H1 (cell line): ENCODE data around the gene GSK3B. TPM values are rescaled to one million over a fixed set of nuclear protein-coding genes. Genes with fewer than 3 reads are reported as not detected.

Source experiments
- CTCF ChIA-PET: fragments of 300-600 bp; sonication (Branson Sonifier 250); formaldehyde crosslinking; loops from one replicate; lab custom pipeline; 2021; ENCODE audit not compliant: partially characterized antibody; lab: Charles Lee
- POLR2A ChIA-PET: fragments of 300-600 bp; sonication (Branson Sonifier 250); formaldehyde crosslinking; loops from one replicate; lab custom pipeline; 2021; ENCODE audit warnings: inconsistent platforms; ENCODE audit not compliant: partially characterized antibody; lab: Charles Lee
- DNase-seq, 2 experiments: peaks; one replicate each; pipeline versions ENCODE4 v3.0.0 to v3.0.0-alpha.2; 2010 to 2022; ENCODE audit warnings: low spot score in 2 of 2, low read depth in 1 of 2, mixed read lengths in 1 of 2
- FAIRE-seq: peaks from 2 replicates; lab custom pipeline; 2011; peaks lifted over from hg19 to GRCh38; lab: Jason Lieb, UNC
- H2AFZ ChIP-seq: 2 replicates; pipeline ENCODE4 v1.8.1; 2012; ENCODE audit warnings: low read length, inconsistent platforms
- H2AK5ac ChIP-seq: 2 replicates; pipeline ENCODE4 v1.6.1; 2013; ENCODE audit warnings: low read depth, low read length
- H2BK120ac ChIP-seq: replicated peaks from 2 replicates; pipeline ENCODE3; 2013; ENCODE audit warnings: low read depth, low read length, inconsistent platforms
- H2BK12ac ChIP-seq: 2 replicates; pipeline ENCODE4 v1.6.1; 2013; ENCODE audit warnings: low read depth, low read length
- H2BK15ac ChIP-seq: 2 replicates; pipeline ENCODE4 v1.6.1; 2013; ENCODE audit warnings: low read length
- H2BK20ac ChIP-seq: 2 replicates; pipeline ENCODE4 v1.6.1; 2013; ENCODE audit warnings: low read length
- H2BK5ac ChIP-seq: 2 replicates; pipeline ENCODE4 v1.6.1; 2013; ENCODE audit warnings: low read depth, low read length
- H3K14ac ChIP-seq: 2 replicates; pipeline ENCODE4 v1.6.1; 2013; ENCODE audit warnings: inconsistent platforms; ENCODE audit not compliant: insufficient read length
- H3K18ac ChIP-seq: 2 replicates; pipeline ENCODE4 v1.6.1; 2013; ENCODE audit warnings: low read length; ENCODE audit errors: extremely low read depth
- H3K23ac ChIP-seq: 2 replicates; pipeline ENCODE4 v1.6.1; 2013; ENCODE audit warnings: inconsistent platforms; ENCODE audit not compliant: insufficient read length
- H3K23me2 ChIP-seq: 2 replicates; pipeline ENCODE4 v1.6.1; 2013; ENCODE audit warnings: low read depth, low read length
- H3K27ac ChIP-seq: 2 replicates; pipeline ENCODE4 v1.6.1; 2011; ENCODE audit warnings: low read depth, low read length, inconsistent platforms
- H3K27me3 ChIP-seq, 4 experiments: replicated peaks in 1 of 4; 1 replicate in 1 of 4; 2 replicates in 3 of 4; pipeline versions ENCODE4 v1.6.1 to v1.8.1; 2011 to 2013; ENCODE audit warnings: low read length in 3 of 4, mild to moderate bottlenecking in 3 of 4, inconsistent platforms in 2 of 4, mixed read lengths in 2 of 4, moderate library complexity in 1 of 4; ENCODE audit not compliant: control insufficient read depth in 3 of 4, insufficient read depth in 3 of 4; ENCODE audit errors: extremely low read depth in 1 of 4
- H3K36me3 ChIP-seq, 4 experiments: 2 replicates each; pipeline versions ENCODE4 v1.6.1 to v1.8.1; 2011 to 2013; ENCODE audit warnings: mild to moderate bottlenecking in 4 of 4, low read length in 3 of 4, moderate library complexity in 2 of 4, control low read depth in 1 of 4, inconsistent platforms in 1 of 4; ENCODE audit not compliant: insufficient read depth in 4 of 4, control insufficient read depth in 2 of 4
- H3K4ac ChIP-seq: replicated peaks from 2 replicates; pipeline ENCODE3; 2013; ENCODE audit warnings: low read length, low read depth, mixed read lengths, inconsistent platforms; ENCODE audit not compliant: insufficient read length
- H3K4me1 ChIP-seq, 4 experiments: replicated peaks in 1 of 4; 1 replicate in 1 of 4; 2 replicates in 3 of 4; pipeline versions ENCODE4 v1.6.1 to v1.8.1; 2011 to 2013; ENCODE audit warnings: low read length in 3 of 4, inconsistent platforms in 2 of 4, mixed read lengths in 1 of 4; ENCODE audit not compliant: insufficient read depth in 4 of 4, control insufficient read depth in 3 of 4
- H3K4me2 ChIP-seq, 2 experiments: 2 replicates each; pipeline versions ENCODE4 v1.6.1 to v1.8.1; 2011 to 2013; ENCODE audit warnings: low read depth in 2 of 2, low read length in 2 of 2, control low read depth in 1 of 2, inconsistent platforms in 1 of 2, mild to moderate bottlenecking in 1 of 2; ENCODE audit not compliant: insufficient read depth in 1 of 2
- H3K4me3 ChIP-seq, 4 experiments: fragments of 200-600, 300-600 bp in 1 of 4; sonication (generic), shearing (Covaris generic), sonication (Bioruptor Twin) in 1 of 4; 2 replicates each; pipeline versions ENCODE4 v1.5.1 to v1.8.1; 2011 to 2016; ENCODE audit warnings: low read length in 4 of 4, low read depth in 3 of 4, control low read depth in 2 of 4, inconsistent platforms in 2 of 4, mild to moderate bottlenecking in 2 of 4, mixed read lengths in 1 of 4, moderate library complexity in 1 of 4; ENCODE audit not compliant: insufficient read depth in 2 of 4; ENCODE audit errors: extremely low read depth in 1 of 4
- H3K56ac ChIP-seq: replicated peaks from 2 replicates; pipeline ENCODE3; 2013; ENCODE audit warnings: low read depth, mild to moderate bottlenecking, mixed read lengths, low read length, inconsistent platforms; ENCODE audit not compliant: insufficient read length
- H3K79me1 ChIP-seq: 2 replicates; pipeline ENCODE4 v1.6.1; 2013; ENCODE audit warnings: low read depth, low read length, control low read depth
- H3K79me2 ChIP-seq, 2 experiments: 2 replicates each; pipeline versions ENCODE4 v1.6.1 to v1.8.1; 2012 to 2013; ENCODE audit warnings: low read length in 2 of 2, mild to moderate bottlenecking in 2 of 2, inconsistent platforms in 1 of 2; ENCODE audit not compliant: insufficient read depth in 2 of 2, control insufficient read depth in 1 of 2
- H3K9ac ChIP-seq, 4 experiments: replicated peaks in 1 of 4; 1 replicate in 1 of 4; 2 replicates in 3 of 4; pipeline versions ENCODE4 v1.6.1 to v1.8.1; 2011 to 2013; ENCODE audit warnings: low read depth in 3 of 4, low read length in 3 of 4, control low read depth in 2 of 4, mild to moderate bottlenecking in 2 of 4, moderate library complexity in 2 of 4, inconsistent platforms in 1 of 4; ENCODE audit errors: extremely low read depth in 1 of 4
- H3K9me3 ChIP-seq, 2 experiments: 2 replicates each; pipeline versions ENCODE4 v1.6.1 to v1.8.1; 2012 to 2013; ENCODE audit warnings: mild to moderate bottlenecking in 2 of 2, moderate library complexity in 2 of 2, control low read depth in 1 of 2, inconsistent platforms in 1 of 2, low read depth in 1 of 2, low read length in 1 of 2, mixed read lengths in 1 of 2; ENCODE audit not compliant: insufficient read depth in 2 of 2
- H4K20me1 ChIP-seq, 2 experiments: replicated peaks in 1 of 2; 2 replicates each; pipeline versions ENCODE3 to v1.8.1; 2011 to 2013; ENCODE audit warnings: inconsistent platforms in 2 of 2, low read length in 2 of 2, mild to moderate bottlenecking in 1 of 2; ENCODE audit not compliant: insufficient read depth in 2 of 2, control insufficient read depth in 1 of 2
- H4K5ac ChIP-seq: 2 replicates; pipeline ENCODE4 v1.6.1; 2013; ENCODE audit warnings: low read length, low read depth, mixed read lengths, inconsistent platforms; ENCODE audit not compliant: insufficient read length
- H4K8ac ChIP-seq: 2 replicates; pipeline ENCODE4 v1.8.0; 2013; ENCODE audit warnings: mild to moderate bottlenecking, moderate library complexity, low read length, inconsistent platforms; ENCODE audit not compliant: insufficient read depth; ENCODE audit errors: extremely low read depth
- H4K91ac ChIP-seq: replicated peaks from 2 replicates; pipeline ENCODE3; 2013; ENCODE audit warnings: low read length, mixed read lengths, inconsistent platforms; ENCODE audit not compliant: insufficient read length
- FOSL1 ChIP-seq: IDR thresholded peaks from 2 replicates; pipeline ENCODE4 v1.6.1; 2011; ENCODE audit warnings: mild to moderate bottlenecking, low read depth, low read length, moderate library complexity; ENCODE audit not compliant: insufficient read depth
- HDAC6 ChIP-seq: IDR thresholded peaks from one replicate; pipeline ENCODE4 v1.7.1; 2012; ENCODE audit warnings: low read depth, mild to moderate bottlenecking, inconsistent platforms, low read length, moderate library complexity
- KDM5A ChIP-seq: fragments of 200-600 bp; IDR thresholded peaks from 2 replicates; pipeline ENCODE4 v1.7.1; 2012; ENCODE audit warnings: mild to moderate bottlenecking, low read length, inconsistent platforms, mixed read lengths
- RBBP5 ChIP-seq: IDR thresholded peaks from 2 replicates; pipeline ENCODE4 v1.7.1; 2012; ENCODE audit warnings: low read depth, mild to moderate bottlenecking, inconsistent platforms, low read length, moderate library complexity, borderline replicate concordance
- SIN3A ChIP-seq, 2 experiments: IDR thresholded peaks in 1 of 2; conservative IDR thresholded peaks in 1 of 2; 2 replicates each; pipeline ENCODE4 v1.6.1; 2011 to 2012; ENCODE audit warnings: low read length in 2 of 2, improper control_type of control experiment in 1 of 2, low read depth in 1 of 2, mild to moderate bottlenecking in 1 of 2
- SUZ12 ChIP-seq: fragments of 200-600 bp; sonication (generic); IDR thresholded peaks from 2 replicates; pipeline ENCODE4 v1.6.1; 2012; ENCODE audit warnings: mild to moderate bottlenecking, inconsistent platforms, low read length, moderate library complexity, mixed read lengths
- TAF7 ChIP-seq: optimal IDR thresholded peaks from 2 replicates; pipeline ENCODE3; 2011; ENCODE audit warnings: low read depth, mild to moderate bottlenecking, inconsistent platforms, low read length, moderate library complexity, borderline replicate concordance
- WGBS, 2 experiments: shearing (Covaris generic) in 1 of 2; methylation state at CpG; one replicate each; pipeline versions ENCODE4 v1.1.6 to v1.1.7; 2013 to 2015; ENCODE audit warnings: low lambda C conversion rate in 2 of 2, mixed read lengths in 2 of 2, inconsistent platforms in 1 of 2, low coverage in 1 of 2, missing lambda C conversion rate in 1 of 2; ENCODE audit not compliant: insufficient replicate concordance in 2 of 2, insufficient coverage in 1 of 2, insufficient read length in 1 of 2; ENCODE audit errors: extremely low coverage in 1 of 2, missing lambda C conversion rate in 1 of 2; 5-methylcytosine and 5-hydroxymethylcytosine counted together
- polyA plus RNA-seq, 7 experiments: library from polyadenylated mRNA; depleted of rRNA in 3 of 7; stranded (reverse) in 5 of 7; unstranded in 2 of 7; fragments of >200 nt in 5 of 7; fragments of 200-250 nt in 2 of 7; gene quantifications; 1 replicate in 5 of 7; 2 replicates in 1 of 7; 4 replicates in 1 of 7; pipeline versions ENCODE4 v1.2.1 to v1.2.3, GENCODE V29; 2011 to 2013; ENCODE audit warnings: missing spikeins in 2 of 7, mixed read lengths in 2 of 7
- total RNA-seq: library from RNA; stranded (reverse); fragmentation: NEBNext Ultra II Directional; extraction: Animal tissue kit (Norgen Biotek cat#: 25700); gene quantifications from 2 replicates; pipeline ENCODE4 v1.2.1, GENCODE V29; 2021

GSK3B gene
- total and polyA plus RNA-seq, 2 of the 8 experiments (the other 6 are each of a cell fraction or from before 2014, with no cell fraction given) = 24.2 to 50.7 TPM

DNA sequence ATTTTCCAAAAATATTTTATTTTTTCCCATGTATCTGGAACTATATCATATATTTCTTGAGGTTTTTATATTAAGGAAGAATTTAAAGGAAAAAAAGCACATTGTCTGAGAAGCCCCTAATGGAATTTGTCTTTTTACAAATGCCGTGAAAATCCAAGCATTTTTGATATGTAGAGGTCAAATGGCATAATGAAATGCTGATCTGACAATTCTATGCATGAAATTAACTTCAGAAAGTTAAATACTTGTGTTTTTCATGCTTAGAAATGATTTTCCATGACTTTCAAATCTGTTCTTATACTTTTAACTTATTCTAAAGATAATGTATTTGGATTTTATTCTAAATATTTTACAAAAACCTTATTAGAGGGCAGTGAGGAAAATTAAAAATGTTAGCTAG, 193.1 kb downstream of the GSK3B start:
- no peaks in the 10 kb centered on the region for H3K27me3 ChIP-seq
- 89% methylated on average over 1 of the region's 1 CpG; no CpG with 5 or more reads in 1 of the 2 experiments for WGBS, 2 experiments
- POLR2A ChIA-PET = interaction anchor here (0.5 kb wide), 1 partner anchor 216 kb away, joined by 3 read pairs; no protein-coding TSS in a partner anchor
- H3K9me3 ChIP-seq = no peaks in the 10 kb centered on the region
- CTCF ChIA-PET = no interaction called here
- H2BK15ac ChIP-seq = no peak overlapping the region
- H3K23me2 ChIP-seq = no peaks in the 10 kb centered on the region
- no peak overlapping the region for H3K56ac ChIP-seq
- H3K4me1 ChIP-seq = no peaks in the 10 kb centered on the region
- H3K36me3 ChIP-seq = peaks cover 0 to 12% (median 0%) of the 10 kb centered on the region in 4 experiments; a peak in 1 of 8 replicates
- H3K79me2 ChIP-seq = no peaks in the 10 kb centered on the region
- H4K91ac ChIP-seq = no peak overlapping the region
- H3K27ac ChIP-seq = no peak overlapping the region
- H2AFZ ChIP-seq = no peak overlapping the region
- H3K4ac ChIP-seq = no peak overlapping the region
- H3K4me2 ChIP-seq = no peak overlapping the region
- H2BK120ac ChIP-seq = no peak overlapping the region
- H2BK12ac ChIP-seq = no peak overlapping the region
- no peak overlapping the region for H3K18ac ChIP-seq
- H3K79me1 ChIP-seq = no peaks in the 10 kb centered on the region
- no peaks in the 10 kb centered on the region for H4K20me1 ChIP-seq
- H2BK20ac ChIP-seq = no peak overlapping the region
- H3K23ac ChIP-seq = no peak overlapping the region
- H2BK5ac ChIP-seq = no peak overlapping the region
- H4K8ac ChIP-seq = no peak overlapping the region
- no peak overlapping the region for H2AK5ac ChIP-seq
- H4K5ac ChIP-seq = no peak overlapping the region
- DNase-seq (no peak), FAIRE-seq (no peak)
- H3K14ac ChIP-seq = no peak overlapping the region
- H3K4me3 ChIP-seq = no peak overlapping the region
- H3K9ac ChIP-seq = no peak overlapping the region
- TF ChIP-seq HDAC6 = no peak
- no peak for TF ChIP-seq SUZ12
- TF ChIP-seq TAF7 = no peak
- no peak for TF ChIP-seq KDM5A
- TF ChIP-seq RBBP5 = no peak
- TF ChIP-seq FOSL1 = no peak
- TF ChIP-seq SIN3A (conservative IDR thresholded peaks at IDR 0.05 in 1 of 2, IDR thresholded peaks at IDR 0.05 in 1 of 2; ENCODE audit: low read depth in 1 of 2, low read length in 2 of 2) = no peak
